GM13977 (cell line): Measurements from ENCODE around the gene SRCIN1.

ENCODE experiments used
- DNase-seq: peaks from one replicate; pipeline ENCODE4 v3.0.0; 2012; ENCODE audit warnings: low spot score
- in situ Hi-C: fragments of 300-500 bp; cut with MboI; formaldehyde crosslinking; loops from one replicate; pipeline ENCODE4 v1.12.0; 2022; ENCODE audit warnings: low sequenced_read_pairs, low pct_unique_long_range_greater_than_20kb, mixed read lengths, inconsistent platforms; ENCODE audit not compliant: unreplicated experiment
- TF ChIP-seq, protein P1 (sequence below): IDR thresholded peaks from 2 replicates; pipeline ENCODE4 v1.5.1; 2012; ENCODE audit warnings: mild to moderate bottlenecking, control low read depth; ENCODE audit not compliant: insufficient read depth; ENCODE audit errors: extremely low read depth, missing control alignments

The SRCIN1 gene

DNA sequence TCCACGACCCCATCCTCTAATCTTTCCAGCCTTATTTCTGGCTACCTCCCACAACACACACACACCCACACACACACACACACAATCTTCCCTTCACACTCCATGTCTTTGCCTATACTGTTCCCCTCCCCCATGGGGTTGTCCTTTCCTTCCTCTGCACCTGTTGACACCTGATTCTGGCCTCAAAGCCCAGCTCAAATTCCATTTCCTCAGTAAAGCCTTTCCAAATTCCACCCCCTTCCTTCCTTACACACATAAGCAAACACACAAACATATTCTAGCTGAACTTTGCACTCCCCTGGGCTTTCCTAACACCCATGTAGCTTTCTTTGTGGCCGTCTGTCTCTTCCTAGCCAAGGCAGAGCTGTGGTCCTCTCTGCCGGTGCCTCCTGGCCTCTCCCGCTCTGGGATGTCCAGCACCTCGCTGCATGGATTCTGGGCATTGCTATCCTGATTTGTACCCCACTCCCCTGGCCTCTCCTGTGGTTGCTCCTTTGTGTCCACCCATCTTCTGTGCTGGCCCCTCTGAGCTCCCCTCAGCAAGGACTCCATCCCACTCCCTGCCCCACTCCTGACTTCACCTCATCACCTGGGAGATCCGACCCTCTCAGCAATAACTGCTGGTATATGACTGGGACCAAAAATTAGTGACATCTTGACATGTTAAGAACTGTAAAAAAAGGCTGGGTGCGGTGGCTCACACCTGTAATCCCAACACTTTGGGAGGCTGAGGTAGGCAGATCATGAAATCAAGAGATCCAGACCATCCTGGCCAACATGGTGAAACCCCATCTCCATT lies 8.4 kb upstream of the SRCIN1 start:
- no peak for DNase-seq
- TF ChIP-seq, protein P1, sequence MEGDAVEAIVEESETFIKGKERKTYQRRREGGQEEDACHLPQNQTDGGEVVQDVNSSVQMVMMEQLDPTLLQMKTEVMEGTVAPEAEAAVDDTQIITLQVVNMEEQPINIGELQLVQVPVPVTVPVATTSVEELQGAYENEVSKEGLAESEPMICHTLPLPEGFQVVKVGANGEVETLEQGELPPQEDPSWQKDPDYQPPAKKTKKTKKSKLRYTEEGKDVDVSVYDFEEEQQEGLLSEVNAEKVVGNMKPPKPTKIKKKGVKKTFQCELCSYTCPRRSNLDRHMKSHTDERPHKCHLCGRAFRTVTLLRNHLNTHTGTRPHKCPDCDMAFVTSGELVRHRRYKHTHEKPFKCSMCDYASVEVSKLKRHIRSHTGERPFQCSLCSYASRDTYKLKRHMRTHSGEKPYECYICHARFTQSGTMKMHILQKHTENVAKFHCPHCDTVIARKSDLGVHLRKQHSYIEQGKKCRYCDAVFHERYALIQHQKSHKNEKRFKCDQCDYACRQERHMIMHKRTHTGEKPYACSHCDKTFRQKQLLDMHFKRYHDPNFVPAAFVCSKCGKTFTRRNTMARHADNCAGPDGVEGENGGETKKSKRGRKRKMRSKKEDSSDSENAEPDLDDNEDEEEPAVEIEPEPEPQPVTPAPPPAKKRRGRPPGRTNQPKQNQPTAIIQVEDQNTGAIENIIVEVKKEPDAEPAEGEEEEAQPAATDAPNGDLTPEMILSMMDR: no peak
- in situ Hi-C loops: no loop called here

DNA sequence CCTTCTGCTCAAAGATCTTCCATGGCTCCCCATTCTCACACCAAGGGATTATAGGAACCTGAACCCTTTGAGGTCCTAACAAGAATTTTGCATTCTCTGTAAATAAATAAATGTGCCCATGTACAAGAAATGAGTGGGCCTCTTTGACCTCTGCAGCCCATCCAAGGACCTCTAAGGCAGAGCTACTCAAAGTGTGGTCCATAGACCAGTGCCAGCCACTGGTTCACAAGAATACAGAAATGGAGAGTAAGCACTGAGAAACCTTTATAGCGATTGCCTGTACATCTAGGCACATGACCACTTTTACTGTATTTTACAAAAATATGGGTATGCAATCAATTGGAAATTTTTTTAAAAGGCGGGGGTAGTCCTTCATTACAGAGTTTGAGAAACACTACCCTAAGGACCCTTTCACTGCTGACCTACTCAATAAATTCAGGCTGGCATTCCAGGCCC lies 7.8 kb upstream of the SRCIN1 start:
- in situ Hi-C loops: no loop called here
- TF ChIP-seq, protein P1: no peak
- DNase-seq: no peak

DNA sequence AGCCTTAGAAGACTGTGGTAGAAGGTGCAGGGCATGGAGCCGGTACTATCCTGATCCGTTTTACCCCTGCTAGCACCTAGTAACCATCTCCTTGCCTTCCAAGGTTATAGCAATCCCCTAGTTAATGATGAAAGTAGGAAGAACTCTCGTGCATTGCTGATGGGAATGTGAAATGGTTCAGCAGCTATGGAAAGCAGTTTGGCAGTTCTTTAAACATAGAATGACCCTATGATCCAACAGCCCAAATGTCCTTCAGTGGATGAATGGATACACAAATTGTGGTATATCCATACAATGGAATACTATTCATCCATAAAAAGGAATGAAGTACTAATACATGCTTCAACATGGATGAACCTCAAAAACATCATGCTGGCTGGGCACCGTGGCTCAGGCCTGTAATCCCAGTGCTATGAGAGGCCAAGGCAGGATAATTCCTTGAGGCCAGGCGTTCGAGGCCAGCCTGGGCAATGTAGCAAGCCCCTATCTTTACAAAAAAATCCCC lies 6.2 kb upstream of the SRCIN1 start:
- in situ Hi-C loops: no loop called here
- TF ChIP-seq, protein P1: no peak
- no peak for DNase-seq

DNA sequence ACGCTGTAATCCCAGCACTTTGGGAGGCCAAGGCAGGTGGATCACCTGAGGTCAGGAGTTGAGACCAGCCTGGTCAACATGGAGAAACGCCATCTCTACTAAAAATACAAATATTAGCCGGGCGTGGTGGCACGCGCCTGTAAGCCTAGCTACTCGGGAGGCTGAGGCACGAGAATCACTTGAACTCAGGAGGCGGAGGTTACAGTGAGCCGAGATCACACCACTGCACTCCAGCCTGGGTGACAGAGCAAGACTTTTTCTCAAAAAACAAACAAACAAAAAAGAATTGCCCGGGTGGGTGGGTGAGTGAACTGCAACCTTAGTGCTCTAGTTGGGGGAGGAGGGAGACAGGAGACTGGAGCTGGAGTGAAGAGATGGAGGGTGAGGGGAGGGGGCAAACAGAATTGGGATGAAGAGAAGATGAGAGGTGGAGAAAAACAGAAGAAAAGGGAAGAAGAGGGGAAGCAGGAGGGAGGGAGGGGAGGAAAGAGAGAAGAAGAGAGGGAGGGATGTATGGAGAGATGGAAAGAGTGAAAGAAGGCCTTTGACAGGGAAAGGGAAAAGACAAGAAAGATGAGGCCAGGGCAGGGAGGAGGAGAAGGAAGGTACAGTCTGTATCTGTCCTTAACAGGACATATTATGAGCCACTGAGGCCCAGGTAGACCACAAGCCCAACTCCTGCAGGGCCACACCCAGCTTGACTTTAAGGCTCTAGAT lies 5.5 kb upstream of the SRCIN1 start:
- in situ Hi-C loops: no loop called here
- TF ChIP-seq, protein P1: no peak
- DNase-seq: no peak

DNA sequence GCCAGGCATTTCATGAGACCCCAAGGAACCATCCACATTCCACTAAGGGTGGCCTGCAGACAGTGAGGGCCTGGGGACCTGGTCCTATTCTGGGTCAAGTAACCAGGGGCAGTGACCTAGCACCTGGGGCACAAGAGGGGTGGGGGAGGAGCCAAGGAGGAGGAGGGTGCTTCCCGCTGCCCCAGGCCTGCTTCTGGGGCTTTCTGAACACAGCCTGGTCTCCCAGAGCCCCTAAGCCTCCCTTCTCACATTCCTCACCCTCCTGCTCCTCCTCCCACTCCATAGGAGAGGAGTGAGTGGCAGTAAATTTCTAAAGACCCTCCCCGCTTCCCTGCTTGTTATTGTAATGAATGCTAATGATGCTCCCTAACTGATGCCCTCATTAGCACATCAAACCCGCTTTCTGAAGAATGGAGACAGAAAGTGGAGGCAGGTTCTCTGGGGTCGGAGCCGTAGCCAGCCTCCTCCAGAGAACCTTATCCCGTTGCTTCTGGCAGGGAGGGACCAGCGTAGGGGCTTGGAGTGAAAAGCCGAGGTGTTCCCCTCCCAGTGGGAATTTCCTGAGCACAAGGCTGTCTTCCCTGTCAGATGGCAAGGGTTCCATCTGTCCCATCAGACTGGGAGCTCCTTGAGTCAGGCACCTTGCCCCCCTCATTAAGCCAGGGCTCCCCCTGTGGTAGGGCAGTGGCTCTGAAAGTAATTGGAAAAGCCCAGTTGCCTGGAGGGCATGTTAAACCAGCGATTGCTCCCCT lies 3.7 kb upstream of the SRCIN1 start:
- no peak for DNase-seq

DNA sequence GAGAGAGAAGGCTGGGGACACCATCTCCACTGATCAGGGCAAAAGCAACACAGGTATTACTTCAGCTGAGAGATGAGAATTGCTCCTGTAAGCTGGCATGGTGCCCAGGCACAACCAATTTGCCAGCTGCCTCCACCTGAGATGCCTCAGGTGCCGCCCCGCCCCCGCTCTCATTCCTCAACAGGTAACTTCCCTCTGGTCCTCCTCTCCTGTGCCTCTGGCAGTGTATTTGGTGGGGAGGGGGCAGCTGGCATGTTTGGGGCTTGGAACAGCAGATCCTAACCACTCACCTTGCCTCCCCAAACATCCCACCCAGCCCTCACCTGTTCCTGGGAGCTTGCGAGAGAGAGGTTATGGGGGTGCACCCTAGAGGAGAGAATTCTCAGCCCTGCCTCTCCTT lies 2.9 kb upstream of the SRCIN1 start:
- TF ChIP-seq, protein P1: no peak
- in situ Hi-C loops: no loop called here
- no peak for DNase-seq

More for the DNA sequence above, 3.7 kb upstream of the SRCIN1 start:
- TF ChIP-seq, protein P1: no peak
- in situ Hi-C loops: no loop called here
